ENCODE measurements around the gene TMEM51. TPM values are rescaled to one million over a fixed set of nuclear protein-coding genes. Genes with fewer than 3 reads are reported as not detected.

TMEM51 gene
- total RNA-seq, 1 donor from 2014 or later = 2.8 TPM

DNA sequence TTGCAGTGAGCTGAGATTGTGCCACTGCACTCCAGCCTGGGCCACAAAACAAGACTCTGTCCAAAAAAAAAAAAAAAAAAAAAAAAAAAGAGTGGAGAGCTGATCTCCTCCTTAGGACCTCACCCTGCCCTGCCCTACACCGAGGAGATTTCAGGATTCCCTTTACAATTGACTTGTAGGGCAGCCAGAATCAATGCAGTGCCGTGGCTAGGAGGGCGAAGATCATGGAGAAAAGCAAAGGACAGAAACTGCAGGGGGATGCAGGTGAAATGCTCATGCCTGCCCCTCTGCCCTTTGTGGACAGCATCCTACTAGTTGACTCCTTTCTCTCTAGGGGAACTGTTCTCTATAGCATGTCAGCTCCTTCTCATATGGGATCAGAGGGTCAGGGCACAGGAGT, 103.0 kb downstream of the TMEM51 start:
- DNase-seq (ENCODE audit: low spot score) = no peak
- intact Hi-C loops (cut with DNase I) = no loop called here

DNA sequence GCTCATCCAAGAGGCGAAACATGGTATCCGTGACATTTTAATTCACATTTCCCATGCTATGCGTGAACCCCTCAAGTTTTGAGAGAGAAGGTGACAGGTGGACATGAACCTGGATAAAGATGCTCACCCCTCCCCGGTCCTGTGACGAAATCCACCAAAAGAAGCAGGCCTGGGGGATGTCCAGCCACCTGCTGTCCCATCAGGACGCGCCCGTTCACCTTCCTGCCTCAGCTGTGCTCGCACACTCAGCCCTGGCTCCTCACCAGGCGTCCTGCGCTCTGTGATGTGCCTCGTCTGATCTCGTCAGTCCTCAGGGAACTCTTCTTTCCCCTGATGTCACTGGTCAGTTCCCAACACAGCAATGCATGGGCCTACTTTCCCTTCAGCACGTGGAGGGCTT, 103.8 kb downstream of the TMEM51 start:
- DNase-seq (ENCODE audit: low spot score) = no peak
- intact Hi-C loops (cut with DNase I) = no loop called here

DNA sequence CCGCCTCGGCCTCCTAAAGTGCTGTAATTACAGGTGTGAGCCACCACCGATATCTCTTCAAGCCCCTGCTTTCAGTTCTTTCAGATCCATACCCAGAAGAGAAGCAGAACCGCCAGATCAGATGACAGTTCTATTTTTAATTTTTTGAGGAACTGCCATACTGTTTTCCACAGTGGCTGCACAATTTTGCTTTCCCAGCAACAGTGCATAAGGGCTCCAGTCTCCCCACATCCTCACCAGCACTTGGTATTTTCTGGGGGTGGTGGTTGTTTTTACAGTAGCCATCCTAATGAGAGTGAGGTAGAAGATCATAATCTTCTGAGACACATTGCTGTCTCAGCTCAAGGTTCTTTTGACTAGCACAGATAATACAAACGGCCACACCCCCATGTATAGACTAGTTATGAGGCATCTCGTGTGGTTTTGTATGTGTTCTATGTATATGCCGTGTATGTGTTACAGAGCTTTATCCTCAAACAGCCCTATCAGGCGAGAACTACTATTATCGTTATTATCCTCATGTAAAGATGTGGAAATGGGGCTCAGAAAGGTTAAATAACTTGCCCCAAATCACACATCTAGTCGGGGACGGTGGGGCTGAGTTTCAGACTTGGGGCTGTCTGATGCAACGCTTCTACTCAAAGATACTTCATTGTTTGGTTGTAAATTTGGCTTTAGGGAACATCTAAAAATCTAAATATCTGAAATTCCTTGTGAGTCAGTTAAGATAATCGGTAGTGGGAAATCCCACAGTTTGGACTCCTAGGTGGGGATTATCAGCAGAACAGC, 105.5 kb downstream of the TMEM51 start:
- intact Hi-C loops (cut with DNase I) = no loop called here
- no peak for DNase-seq (ENCODE audit: low spot score)

DNA sequence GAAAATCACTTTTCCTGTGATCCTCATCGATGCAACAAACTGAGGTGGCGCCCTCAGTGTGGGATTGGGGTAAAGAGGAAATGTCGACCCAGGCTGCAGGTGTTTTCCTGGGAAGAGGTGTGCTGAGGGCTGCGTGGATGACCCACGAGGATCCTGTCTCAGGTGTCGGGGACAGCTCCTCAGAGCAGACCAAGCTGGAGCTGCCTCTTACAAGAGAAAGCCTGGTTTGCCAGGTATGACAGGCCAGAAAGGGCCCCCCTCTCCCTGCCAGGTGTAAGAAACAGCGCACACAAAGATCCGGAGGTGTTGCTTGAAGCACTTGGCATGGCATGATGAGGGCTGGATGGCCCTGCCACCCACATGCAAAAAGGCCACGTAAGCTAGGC, 106.1 kb downstream of the TMEM51 start:
- no peak for DNase-seq (ENCODE audit: low spot score)
- intact Hi-C loops (cut with DNase I) = no loop called here

DNA sequence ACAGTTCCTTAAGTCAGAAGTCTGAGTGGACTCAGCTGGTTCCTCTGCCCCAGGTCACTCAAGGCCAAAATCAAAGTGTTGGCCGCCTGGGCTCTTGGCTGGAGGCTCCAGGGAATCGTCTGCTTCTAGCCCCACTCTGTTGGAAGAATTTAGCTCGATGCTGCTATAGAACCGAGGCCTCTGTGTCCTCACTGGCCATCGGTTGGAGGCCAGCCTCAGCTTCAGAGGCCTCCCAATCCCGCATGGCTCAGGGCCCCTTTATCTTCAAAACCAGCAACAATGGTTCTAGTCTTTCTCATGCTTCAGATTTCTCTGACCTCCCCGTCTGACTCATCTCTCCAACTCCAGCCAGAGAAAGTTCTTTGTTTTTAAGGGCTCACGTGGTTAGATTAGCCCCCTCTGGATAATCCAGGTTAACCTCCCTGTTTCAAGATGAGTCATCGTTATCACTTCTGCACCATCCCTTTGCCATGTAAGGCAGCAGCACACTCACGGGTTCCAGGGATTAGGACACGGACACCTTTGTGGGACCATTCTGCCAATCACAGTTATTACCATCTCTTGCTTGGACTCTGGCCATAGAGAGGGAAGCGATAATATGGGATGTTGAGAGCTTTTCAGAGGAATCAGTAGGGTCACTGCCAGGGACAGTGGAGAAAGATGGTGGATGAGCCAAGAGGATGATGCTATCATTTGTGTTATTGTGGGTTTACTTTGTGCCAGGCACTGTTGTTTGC, 107.0 kb downstream of the TMEM51 start:
- no peak for DNase-seq (ENCODE audit: low spot score)
- intact Hi-C loops (cut with DNase I) = no loop called here

DNA sequence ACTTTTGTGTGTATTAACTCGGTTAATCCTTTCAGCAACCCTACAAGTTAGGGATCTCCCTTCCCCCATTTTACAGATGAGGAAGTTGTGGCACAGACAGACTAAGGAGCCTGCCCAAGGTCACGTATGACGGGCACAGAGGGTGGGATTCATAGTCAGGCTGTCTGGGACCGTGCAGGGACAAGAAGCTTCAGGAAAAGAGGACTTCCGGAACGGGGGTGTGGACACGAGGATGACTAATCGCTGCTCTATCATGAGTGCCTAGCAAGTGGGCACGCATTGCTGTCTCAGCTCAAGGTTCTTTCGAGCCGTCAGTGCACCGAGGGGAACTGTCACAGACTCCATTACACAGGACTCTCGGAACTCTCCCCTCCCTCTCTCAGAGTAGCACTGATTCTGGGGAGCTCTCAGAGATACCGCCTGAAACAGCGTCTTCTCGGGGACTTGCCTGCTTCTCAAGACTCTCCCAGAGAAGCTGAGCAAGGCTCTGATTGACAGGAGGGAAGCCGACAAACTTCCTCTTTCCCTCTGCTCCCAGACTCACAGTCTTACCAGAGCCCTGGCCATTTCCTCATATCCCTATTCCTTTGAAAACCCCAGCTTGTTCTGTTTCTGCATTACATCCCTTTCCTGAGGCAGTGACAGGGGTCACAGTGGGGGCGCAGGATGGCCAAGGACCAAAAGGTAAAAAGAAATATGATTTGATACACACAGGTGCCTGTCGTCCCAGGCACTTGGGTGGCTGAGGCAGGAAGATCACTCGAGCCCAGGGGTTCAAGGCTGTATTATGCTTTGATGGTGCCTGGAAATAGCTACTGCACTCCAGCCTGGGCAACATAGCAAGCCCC, 107.8 kb downstream of the TMEM51 start:
- intact Hi-C loops (cut with DNase I) = no loop called here

DNA sequence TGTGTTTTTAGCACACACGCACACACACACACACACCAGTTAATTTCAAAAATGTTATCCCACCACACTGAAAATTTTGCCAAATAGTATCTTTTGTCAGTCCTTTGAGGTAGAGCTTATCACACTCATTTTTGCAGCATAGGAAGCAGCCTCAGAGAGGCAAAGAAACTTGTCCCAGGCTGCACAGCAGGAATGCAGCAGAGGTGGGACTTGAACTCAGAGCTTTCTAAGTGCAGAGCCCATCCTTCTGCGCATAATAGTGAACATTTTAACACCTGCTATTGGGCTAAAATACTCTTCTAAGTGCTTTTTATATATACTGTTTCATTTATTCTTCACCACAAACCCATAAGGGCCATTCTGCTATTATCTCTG, 108.4 kb downstream of the TMEM51 start:
- intact Hi-C loops (cut with DNase I) = no loop called here
- no peak for DNase-seq (ENCODE audit: low spot score)

More for the DNA sequence above, 107.8 kb downstream of the TMEM51 start:
- no peak for DNase-seq (ENCODE audit: low spot score)

DNA sequence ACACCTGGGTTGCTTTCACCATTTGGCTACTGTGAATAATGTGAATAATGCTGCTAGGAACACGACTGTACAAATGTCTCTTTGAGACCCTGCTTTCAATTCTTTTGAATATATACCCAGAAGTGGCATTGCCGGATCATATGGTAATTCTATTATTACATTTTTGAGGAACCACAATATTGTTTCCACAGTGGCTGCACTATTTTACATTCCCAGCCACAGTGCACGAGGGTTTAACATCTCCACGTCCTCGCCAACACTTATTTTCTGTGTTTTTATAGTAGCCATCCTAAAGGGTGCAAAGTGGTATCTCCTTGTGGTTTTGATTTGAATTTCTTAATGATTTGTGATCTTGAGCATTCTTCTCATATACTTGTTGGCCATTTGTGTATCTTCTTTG, 109.2 kb downstream of the TMEM51 start:
- intact Hi-C loops (cut with DNase I) = no loop called here
- no peak for DNase-seq (ENCODE audit: low spot score)

DNA sequence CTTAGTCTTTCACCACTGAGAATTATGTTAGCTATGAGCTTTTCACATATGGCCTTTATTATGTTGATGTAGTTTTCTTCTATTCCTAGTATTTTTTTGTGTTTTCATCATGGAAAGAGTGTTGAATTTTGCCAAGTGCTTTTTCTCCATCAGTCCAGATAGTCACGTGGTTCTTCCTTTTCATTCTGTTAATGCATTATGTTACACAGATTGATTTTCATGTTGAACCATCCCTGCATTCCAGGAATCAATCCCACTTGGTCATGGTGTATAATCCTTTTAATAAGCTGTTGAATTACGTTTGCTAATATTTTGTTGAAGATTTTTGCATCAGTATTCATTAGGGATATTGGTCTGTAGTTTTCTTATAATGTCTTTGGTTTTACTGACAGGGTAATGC, 111.2 kb downstream of the TMEM51 start:
- intact Hi-C loops (cut with DNase I) = no loop called here
- DNase-seq (ENCODE audit: low spot score) = no peak

Other genes starting within 250 kb of the TMEM51 start
- 0.32 TPM for gene FHAD1, start 93.5 kb downstream of the TMEM51 start, total RNA-seq